ENCODE data around the gene CCDC178. TPM values are rescaled to one million over a fixed set of nuclear protein-coding genes. Genes with fewer than 3 reads are reported as not detected.

CCDC178 gene
- total and polyA plus RNA-seq, 2 of the 4 experiments (the other 2 are of a cell fraction) = not detected

DNA sequence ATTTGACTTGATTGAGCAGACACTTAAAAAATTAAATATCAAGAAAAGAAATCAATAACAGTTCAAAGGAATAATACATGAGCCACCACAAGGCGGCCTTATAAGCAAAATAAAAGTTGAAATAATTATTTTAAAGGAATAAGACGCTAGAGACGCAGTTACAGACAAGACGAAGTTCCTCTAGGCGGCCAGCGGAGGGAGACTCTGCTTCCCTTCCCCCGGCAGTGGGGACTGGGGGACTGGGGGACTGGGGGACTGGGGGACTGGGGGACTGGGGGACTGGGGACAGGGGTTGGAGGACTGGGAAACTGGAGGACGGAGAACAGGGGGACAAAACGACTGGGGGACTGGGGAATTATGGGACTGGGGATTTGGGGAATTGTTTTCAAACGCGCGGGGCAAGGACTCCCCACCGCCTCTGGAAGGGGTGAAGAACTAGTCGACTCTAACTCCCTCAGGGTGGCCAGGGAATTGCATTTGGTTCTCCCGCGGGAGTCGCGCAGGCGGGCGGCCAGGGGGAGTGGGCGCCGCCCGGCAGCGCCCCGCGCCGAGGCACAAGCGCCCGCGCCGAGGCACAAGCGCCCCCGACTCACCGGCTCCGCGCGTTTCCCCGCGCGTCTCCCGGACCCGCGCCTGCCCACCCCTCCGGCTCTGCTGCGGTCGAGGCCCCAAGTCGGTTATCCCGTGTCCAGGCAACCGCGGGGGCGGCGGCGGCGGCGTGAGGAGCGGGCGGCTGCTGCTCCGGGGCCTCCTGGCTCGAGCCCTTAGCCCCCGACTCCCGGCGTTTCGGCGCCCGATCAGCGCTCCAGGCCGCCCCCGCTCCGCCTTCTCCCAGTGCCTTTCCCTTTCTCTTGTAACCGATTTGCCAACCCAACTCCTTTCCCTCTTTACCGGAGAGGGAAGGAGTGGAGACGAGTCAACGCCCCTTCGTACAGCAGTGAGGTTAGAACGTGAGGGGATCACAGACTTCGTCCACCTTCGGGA is at the start of gene CCDC178 (continued):
- no peak for TF ChIP-seq RCOR1 (IDR thresholded peaks at IDR 0.05; ENCODE audit: insufficient replicate concordance, low read length)

GRCh38 chr18:33483908-33484307 is 43.4 kb upstream of the CCDC178 start:
- Histone ChIP-seq H4K20me1 (ENCODE audit: insufficient read depth, low read length) (no peaks in the 10 kb centered on the region), H3K56ac (ENCODE audit: extremely low read depth, insufficient read depth, low read length) (no peak overlapping the region), H2BK120ac (ENCODE audit: low read depth, low read length) (no peak overlapping the region), H3K4me3 (ENCODE audit: insufficient read depth, low read depth, low read length) (no peak overlapping the region), H3K9me3 (ENCODE audit: control insufficient read depth, insufficient read depth, low read length) (no peaks in the 10 kb centered on the region), H2BK5ac (ENCODE audit: low read depth, low read length, poor library complexity, severe bottlenecking) (no peak overlapping the region), H4K91ac (ENCODE audit: insufficient read depth, low read depth, low read length) (no peak overlapping the region), H4K8ac (ENCODE audit: low read depth in 2 of 2, low read length in 2 of 2) (no peak overlapping the region), H4K5ac (ENCODE audit: low read depth, low read length) (no peak overlapping the region), H3K23ac (ENCODE audit: low read depth, low read length) (no peak overlapping the region), H3K14ac (replicated peaks; ENCODE audit: low read depth, low read length) (no peak overlapping the region), H3K18ac (ENCODE audit: low read depth, low read length) (no peak overlapping the region), H3K4me1 (ENCODE audit: control insufficient read depth, insufficient read depth, low read length) (no peaks in the 10 kb centered on the region), H2BK15ac (ENCODE audit: low read depth, low read length) (no peak overlapping the region), H2AK5ac (ENCODE audit: low read depth, low read length) (no peak overlapping the region), H3K9me1 (ENCODE audit: insufficient read depth, low read length) (no peaks in the 10 kb centered on the region), H3K36me3 (ENCODE audit: control insufficient read depth, insufficient read depth, low read length) (no peaks in the 10 kb centered on the region), H2AFZ (replicated peaks; ENCODE audit: low read length, poor library complexity) (no peak overlapping the region), H2BK20ac (ENCODE audit: low read depth, low read length) (no peak overlapping the region), H3K4ac (ENCODE audit: low read depth, low read length) (no peak overlapping the region), H2AK9ac (replicated peaks; ENCODE audit: low read depth, low read length, poor library complexity) (no peak overlapping the region), H3K27me3 (ENCODE audit: control insufficient read depth, insufficient read depth, low read length) (no peaks in the 10 kb centered on the region), H3K27ac (ENCODE audit: insufficient read depth, low read length) (no peak overlapping the region), H3K4me2 (ENCODE audit: low read depth, low read length) (no peak overlapping the region), H3K79me1 (ENCODE audit: low read depth in 1 of 2, low read length in 2 of 2) (no peaks in the 10 kb centered on the region), H3K9ac (ENCODE audit: low read depth, low read length) (no peak overlapping the region)
- POLR2A ChIA-PET (ENCODE audit: unreplicated experiment) = no interaction called here
- in situ Hi-C loops (cut with MboI; ENCODE audit: low sequenced_read_pairs) (no loop called here), dilution Hi-C loops (cut with HindIII; ENCODE audit: low sequenced_read_pairs, unreplicated experiment) (no loop called here), intact Hi-C loops (cut with micrococcal nuclease) (no loop called here)
- TF ChIP-seq MXI1 (IDR thresholded peaks at IDR 0.05; ENCODE audit: borderline replicate concordance, low read depth, low read length) (no peak), POLR2A (IDR thresholded peaks at IDR 0.05; ENCODE audit: low read depth, low read length) (no peak), MAFK (IDR thresholded peaks at IDR 0.05; ENCODE audit: low read depth, low read length) (no peak), BHLHE40 (IDR thresholded peaks at IDR 0.05; ENCODE audit: low read depth, low read length) (no peak), RCOR1 (IDR thresholded peaks at IDR 0.05; ENCODE audit: insufficient replicate concordance, low read length) (no peak), RFX5 (IDR thresholded peaks at IDR 0.05; ENCODE audit: low read depth, low read length) (no peak), SMC3 (IDR thresholded peaks at IDR 0.05; ENCODE audit: low read depth, low read length) (no peak), ELK1 (IDR thresholded peaks at IDR 0.05; ENCODE audit: borderline replicate concordance, low read depth, low read length) (no peak), NFE2L2 (IDR thresholded peaks at IDR 0.05; ENCODE audit: low read depth, low read length) (no peak)
- TF ChIP-seq, protein P1, sequence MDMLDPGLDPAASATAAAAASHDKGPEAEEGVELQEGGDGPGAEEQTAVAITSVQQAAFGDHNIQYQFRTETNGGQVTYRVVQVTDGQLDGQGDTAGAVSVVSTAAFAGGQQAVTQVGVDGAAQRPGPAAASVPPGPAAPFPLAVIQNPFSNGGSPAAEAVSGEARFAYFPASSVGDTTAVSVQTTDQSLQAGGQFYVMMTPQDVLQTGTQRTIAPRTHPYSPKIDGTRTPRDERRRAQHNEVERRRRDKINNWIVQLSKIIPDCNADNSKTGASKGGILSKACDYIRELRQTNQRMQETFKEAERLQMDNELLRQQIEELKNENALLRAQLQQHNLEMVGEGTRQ (IDR thresholded peaks at IDR 0.05; ENCODE audit: low read depth, low read length) = no peak
- CTCF ChIA-PET = no interaction called here
- ATAC-seq (ENCODE audit: low read depth) = no peak
- BruUV-seq (replicated peaks) = no TSS peak
- no CpG with 5 or more reads among the region's 1 CpG for WGBS, 2 experiments (ENCODE audit: extremely low coverage in 2 of 2, insufficient read length in 1 of 2)
- no peak for DNase-seq
